Smooth muscle cell (in vitro differentiated cells): ENCODE results near the gene RTN4R. TPM values are rescaled to one million over a fixed set of nuclear protein-coding genes. Genes with fewer than 3 reads are reported as not detected.

Experiments
- DNase-seq: peaks from one replicate; lab custom pipeline; 2025; ENCODE audit not compliant: unreplicated experiment; lab: John Stamatoyannopoulos, UW
- H2AFZ ChIP-seq: fragments of 200-600 bp; sonication (generic); 2 replicates; pipeline ENCODE4 v1.6.0; 2016; ENCODE audit warnings: antibody characterized with exemption, low read depth, mild to moderate bottlenecking
- H3F3A ChIP-seq: fragments of 200-600 bp; sonication (generic); 2 replicates; pipeline ENCODE4 v1.6.0; 2017; ENCODE audit warnings: antibody characterized with exemption, low read depth
- H3K27ac ChIP-seq: fragments of 200-600 bp; sonication (generic); 2 replicates; pipeline ENCODE4 v1.5.1; 2016; ENCODE audit warnings: low read depth, mild to moderate bottlenecking
- H3K27me3 ChIP-seq: fragments of 200-600 bp; sonication (generic); 2 replicates; pipeline ENCODE4 v1.6.1; 2016; ENCODE audit warnings: low read depth, mild to moderate bottlenecking
- H3K36me3 ChIP-seq: fragments of 200-600 bp; sonication (generic); 2 replicates; pipeline ENCODE4 v1.5.1; 2016; ENCODE audit warnings: low read depth
- H3K4me1 ChIP-seq: fragments of 200-600 bp; sonication (generic); 2 replicates; pipeline ENCODE4 v1.5.1; 2016; ENCODE audit warnings: low read depth
- H3K4me2 ChIP-seq: fragments of 200-600 bp; sonication (generic); 2 replicates; pipeline ENCODE4 v1.6.0; 2016; ENCODE audit warnings: mild to moderate bottlenecking
- H3K4me3 ChIP-seq: fragments of 200-600 bp; sonication (generic); 2 replicates; pipeline ENCODE4 v1.5.1; 2016; ENCODE audit warnings: mild to moderate bottlenecking
- H3K79me2 ChIP-seq: fragments of 200-600 bp; sonication (generic); 2 replicates; pipeline ENCODE4 v1.6.0; 2016; ENCODE audit warnings: low read depth, mild to moderate bottlenecking
- H3K9ac ChIP-seq: fragments of 200-600 bp; sonication (generic); 2 replicates; pipeline ENCODE4 v1.6.0; 2016; ENCODE audit warnings: low read depth
- H3K9me3 ChIP-seq: fragments of 200-600 bp; sonication (generic); replicated peaks from 2 replicates; pipeline ENCODE4 v1.5.1; 2016; ENCODE audit warnings: low read depth
- H4K20me1 ChIP-seq: fragments of 200-600 bp; sonication (generic); 2 replicates; pipeline ENCODE4 v1.6.0; 2016; ENCODE audit warnings: low read depth
- WGBS: methylation state at CpG from one replicate; pipeline ENCODE4 v1.1.7; 2016; ENCODE audit warnings: low lambda C conversion rate; 5-methylcytosine and 5-hydroxymethylcytosine counted together
- polyA plus RNA-seq: library from polyadenylated mRNA; unstranded; fragments of >200 nt; fragmentation: Nextera tagmentation; extraction: Ambion mirVana; gene quantifications from 2 replicates; pipeline ENCODE4 v1.2.1, GENCODE V29; 2016
- total RNA-seq: library from RNA; depleted of rRNA; stranded (reverse); fragments of >200 nt; gene quantifications from 2 replicates; pipeline ENCODE4 v1.2.3, GENCODE V29; 2014
- TF ChIP-seq, protein P1 (sequence below): fragments of 200-600 bp; sonication (generic); IDR thresholded peaks from 2 replicates; pipeline ENCODE4 v1.5.1; 2017; ENCODE audit warnings: borderline replicate concordance, mild to moderate bottlenecking, antibody characterized with exemption; ENCODE audit not compliant: insufficient read depth, poor library complexity, severe bottlenecking

The RTN4R gene
- total and polyA plus RNA-seq, 2 experiments from 2014 or later = 1.8 to 4.7 TPM

DNA sequence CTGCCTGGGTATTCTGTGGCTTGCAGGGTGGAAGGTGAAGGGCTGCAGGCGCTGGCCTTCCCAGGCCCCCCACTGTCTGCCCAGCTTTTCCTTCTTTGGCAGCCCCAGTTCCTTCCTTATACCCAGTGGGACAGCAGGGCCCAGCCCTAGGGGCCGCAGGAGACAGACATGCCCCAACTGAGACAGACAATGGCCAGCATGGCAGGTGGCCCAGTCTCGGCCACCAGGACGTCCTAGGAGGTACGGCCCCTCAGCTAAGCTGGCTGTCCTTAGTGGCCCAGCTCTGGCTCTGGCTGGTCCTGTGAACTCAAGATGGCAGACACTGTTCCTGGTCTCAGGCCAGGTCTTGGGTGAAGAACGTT is 35.9 kb downstream of the RTN4R start:
- no peaks in the 10 kb centered on the region for H3K36me3 ChIP-seq
- H3K4me1 ChIP-seq = no peaks in the 10 kb centered on the region
- no peak overlapping the region for H2AFZ ChIP-seq
- no peak for DNase-seq
- H3K9me3 ChIP-seq = no peaks in the 10 kb centered on the region
- H4K20me1 ChIP-seq = no peaks in the 10 kb centered on the region
- H3K9ac ChIP-seq = no peak overlapping the region
- H3K27ac ChIP-seq = no peak overlapping the region
- H3K27me3 ChIP-seq = no peaks in the 10 kb centered on the region
- WGBS = 95% methylated on average over 6 of the region's 6 CpGs
- TF ChIP-seq, protein P1, sequence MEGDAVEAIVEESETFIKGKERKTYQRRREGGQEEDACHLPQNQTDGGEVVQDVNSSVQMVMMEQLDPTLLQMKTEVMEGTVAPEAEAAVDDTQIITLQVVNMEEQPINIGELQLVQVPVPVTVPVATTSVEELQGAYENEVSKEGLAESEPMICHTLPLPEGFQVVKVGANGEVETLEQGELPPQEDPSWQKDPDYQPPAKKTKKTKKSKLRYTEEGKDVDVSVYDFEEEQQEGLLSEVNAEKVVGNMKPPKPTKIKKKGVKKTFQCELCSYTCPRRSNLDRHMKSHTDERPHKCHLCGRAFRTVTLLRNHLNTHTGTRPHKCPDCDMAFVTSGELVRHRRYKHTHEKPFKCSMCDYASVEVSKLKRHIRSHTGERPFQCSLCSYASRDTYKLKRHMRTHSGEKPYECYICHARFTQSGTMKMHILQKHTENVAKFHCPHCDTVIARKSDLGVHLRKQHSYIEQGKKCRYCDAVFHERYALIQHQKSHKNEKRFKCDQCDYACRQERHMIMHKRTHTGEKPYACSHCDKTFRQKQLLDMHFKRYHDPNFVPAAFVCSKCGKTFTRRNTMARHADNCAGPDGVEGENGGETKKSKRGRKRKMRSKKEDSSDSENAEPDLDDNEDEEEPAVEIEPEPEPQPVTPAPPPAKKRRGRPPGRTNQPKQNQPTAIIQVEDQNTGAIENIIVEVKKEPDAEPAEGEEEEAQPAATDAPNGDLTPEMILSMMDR = no peak
- H3K79me2 ChIP-seq = no peaks in the 10 kb centered on the region
- H3F3A ChIP-seq = no peaks in the 10 kb centered on the region
- H3K4me2 ChIP-seq = no peak overlapping the region
- no peak overlapping the region for H3K4me3 ChIP-seq

DNA sequence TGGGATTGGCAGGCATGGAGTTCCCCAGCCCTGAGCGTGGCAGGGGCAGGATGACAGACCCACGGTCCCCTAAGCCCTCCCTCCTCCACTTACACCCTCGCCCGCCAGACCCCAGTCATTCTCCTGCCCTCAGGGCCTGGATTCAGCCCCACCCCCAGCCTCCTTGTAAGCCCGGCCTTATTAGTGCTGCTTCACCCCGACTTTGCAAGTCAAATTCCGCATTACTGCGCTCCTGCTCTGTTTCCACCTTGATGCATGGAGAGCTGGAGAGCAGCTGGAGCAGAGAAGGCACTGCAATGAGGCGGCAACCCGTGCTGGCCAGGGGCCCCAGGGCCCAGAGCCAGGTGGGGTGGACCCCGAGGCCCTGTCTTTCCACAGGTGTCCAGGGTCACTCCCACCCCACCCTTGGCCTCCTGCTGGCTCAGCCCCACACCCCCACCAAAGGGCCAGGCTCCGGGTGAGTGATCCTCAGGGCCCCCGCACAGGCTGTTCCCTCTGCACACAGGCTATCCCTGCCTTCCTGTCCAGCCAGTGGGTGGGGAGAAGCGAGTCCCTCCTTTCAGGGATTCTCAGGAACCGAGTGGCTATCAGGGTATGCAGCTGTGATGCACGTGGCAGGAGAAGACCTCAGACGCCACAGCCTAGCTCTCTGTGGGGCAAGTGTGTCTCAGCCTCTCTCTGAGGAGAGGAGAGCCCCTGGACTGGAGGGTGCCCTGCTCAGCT is 36.4 kb downstream of the RTN4R start:
- H2AFZ ChIP-seq = no peak overlapping the region
- H3K27me3 ChIP-seq = no peaks in the 10 kb centered on the region
- no peak overlapping the region for H3K4me3 ChIP-seq
- no peaks in the 10 kb centered on the region for H3K4me1 ChIP-seq
- TF ChIP-seq, protein P1 = no peak
- no peak overlapping the region for H3K9ac ChIP-seq
- H4K20me1 ChIP-seq = no peaks in the 10 kb centered on the region
- H3K36me3 ChIP-seq = no peaks in the 10 kb centered on the region
- no peaks in the 10 kb centered on the region for H3F3A ChIP-seq
- H3K79me2 ChIP-seq = no peaks in the 10 kb centered on the region
- H3K27ac ChIP-seq = no peak overlapping the region
- WGBS = 84% methylated on average over 17 of the region's 17 CpGs
- no peak overlapping the region for H3K4me2 ChIP-seq
- no peaks in the 10 kb centered on the region for H3K9me3 ChIP-seq
- DNase-seq = no peak

DNA sequence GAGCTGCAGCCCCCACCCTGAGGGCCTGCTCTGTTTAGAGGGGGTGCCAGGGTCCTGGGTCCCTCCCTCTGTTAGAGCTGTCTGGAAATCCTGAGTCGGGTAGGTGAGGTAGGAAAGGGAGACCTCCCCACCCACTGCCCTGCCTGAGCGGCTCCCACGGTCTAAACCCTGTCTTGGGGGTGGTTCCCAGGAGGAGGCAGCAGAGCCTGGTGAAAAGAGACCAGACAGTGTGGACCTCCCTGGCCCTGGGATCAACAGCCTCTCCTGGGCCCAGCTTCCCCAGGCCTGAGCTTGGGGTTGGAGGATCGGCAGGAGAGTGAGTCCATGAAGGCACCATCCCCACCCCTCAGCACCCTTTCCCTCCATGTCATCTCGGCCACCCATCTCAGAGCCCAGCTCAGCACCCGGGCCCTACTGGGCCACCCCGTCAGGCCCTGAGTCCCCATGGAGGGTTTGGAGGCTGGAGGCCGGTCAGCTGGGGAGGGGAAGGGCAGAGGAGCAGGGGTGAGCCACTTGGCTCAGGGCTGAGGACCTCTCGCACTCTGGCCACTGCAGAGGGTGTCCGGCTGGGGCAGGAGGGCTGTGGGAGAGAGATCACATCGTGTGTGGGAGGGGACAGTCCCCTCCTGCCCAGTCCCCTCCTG is 37.2 kb downstream of the RTN4R start:
- Histone ChIP-seq H3K27me3 (no peaks in the 10 kb centered on the region), H4K20me1 (no peaks in the 10 kb centered on the region)

More for the DNA sequence above, 37.2 kb downstream of the RTN4R start:
- Histone ChIP-seq H2AFZ (no peak overlapping the region), H3F3A (no peaks in the 10 kb centered on the region), H3K27ac (no peak overlapping the region), H3K79me2 (no peaks in the 10 kb centered on the region), H3K4me1 (no peaks in the 10 kb centered on the region), H3K9ac (no peak overlapping the region), H3K4me2 (no peak overlapping the region), H3K9me3 (no peaks in the 10 kb centered on the region), H3K36me3 (no peaks in the 10 kb centered on the region), H3K4me3 (no peak overlapping the region)
- WGBS = 95% methylated on average over 10 of the region's 11 CpGs
- TF ChIP-seq, protein P1 = no peak
- DNase-seq = no peak
